Stimulated activated CD8-positive, alpha-beta memory T cell treated with anti-CD3 and anti-CD28 coated beads, Interleukin-2, amount 100 ng/mL, for 1 hour (primary cell): Measurements from ENCODE around the gene CACNA1D.

Source experiments
- DNase-seq, 2 donors: peaks; one replicate each; pipeline ENCODE4 v3.0.0-alpha.2; 2020; ENCODE audit warnings: low read depth in 2 of 2

Gene CACNA1D

GRCh38 chr3:53806182-53807116, 312.0 kb downstream of the CACNA1D start:
- DNase-seq: no peak

- no peak for DNase-seq
Observed at GRCh38 chr3:53807117-53807810, 312.9 kb downstream of the CACNA1D start.

- DNase-seq: no peak
Observed at GRCh38 chr3:53808496-53808895, 314.1 kb downstream of the CACNA1D start.

GRCh38 chr3:53809267-53809666, 314.9 kb downstream of the CACNA1D start:
- DNase-seq: no peak

GRCh38 chr3:53809764-53810400, 315.5 kb downstream of the CACNA1D start:
- DNase-seq: no peak

- no peak for DNase-seq
Observed at GRCh38 chr3:53811143-53811927, 316.9 kb downstream of the CACNA1D start.

- DNase-seq: no peak
Observed at GRCh38 chr3:53812434-53812833, 318.0 kb downstream of the CACNA1D start.

GRCh38 chr3:53813229-53813628, 318.8 kb downstream of the CACNA1D start:
- no peak for DNase-seq

- DNase-seq: no peak
Observed at GRCh38 chr3:53813876-53814275, 319.5 kb downstream of the CACNA1D start.

- no peak for DNase-seq
Observed at GRCh38 chr3:53815067-53815466, 320.7 kb downstream of the CACNA1D start.

- DNase-seq: no peak
Observed at GRCh38 chr3:53815651-53816050, 321.2 kb downstream of the CACNA1D start.

GRCh38 chr3:53816425-53816824, 322.0 kb downstream of the CACNA1D start:
- DNase-seq: no peak

GRCh38 chr3:53817211-53817610, 322.8 kb downstream of the CACNA1D start:
- no peak for DNase-seq

- no peak for DNase-seq
Observed at GRCh38 chr3:53817809-53818208, 323.4 kb downstream of the CACNA1D start.

GRCh38 chr3:53818221-53819162, 324.1 kb downstream of the CACNA1D start:
- DNase-seq: no peak

- DNase-seq: no peak
Observed at GRCh38 chr3:53819163-53819868, 324.9 kb downstream of the CACNA1D start.

GRCh38 chr3:53820084-53820483, 325.7 kb downstream of the CACNA1D start:
- no peak for DNase-seq

- DNase-seq: no peak
Observed at GRCh38 chr3:53820756-53821580, 326.6 kb downstream of the CACNA1D start.

- no peak for DNase-seq
Observed at GRCh38 chr3:53821631-53822121, 327.3 kb downstream of the CACNA1D start.
